H9 (cell line): ENCODE data around the gene RAD51D. TPM values are rescaled to one million over a fixed set of nuclear protein-coding genes. Genes with fewer than 3 reads are reported as not detected.

Experiments used
- DNase-seq: peaks from one replicate; pipeline ENCODE4 v3.0.0-alpha.2; 2017
- H2AFZ ChIP-seq: one replicate; pipeline ENCODE4 v1.6.1; 2013; ENCODE audit warnings: mild to moderate bottlenecking, low read length, control low read depth, moderate library complexity
- H2AK5ac ChIP-seq: 2 replicates; pipeline ENCODE4 v1.6.1; 2013; ENCODE audit warnings: low read length, control low read depth, mixed read lengths; ENCODE audit not compliant: insufficient read length
- H2BK120ac ChIP-seq: one replicate; pipeline ENCODE4 v1.6.1; 2013; ENCODE audit warnings: low read depth, mild to moderate bottlenecking, low read length, control low read depth, inconsistent platforms; ENCODE audit not compliant: poor library complexity, severe bottlenecking
- H2BK12ac ChIP-seq: 2 replicates; pipeline ENCODE4 v1.6.1; 2013; ENCODE audit warnings: low read length, control low read depth, mixed read lengths, low read depth; ENCODE audit not compliant: insufficient read length
- H2BK15ac ChIP-seq: 2 replicates; pipeline ENCODE4 v1.6.1; 2013; ENCODE audit warnings: low read depth, low read length, control low read depth
- H2BK20ac ChIP-seq: one replicate; pipeline ENCODE4 v1.6.1; 2013; ENCODE audit warnings: low read depth, mild to moderate bottlenecking, low read length, control low read depth, inconsistent platforms; ENCODE audit not compliant: poor library complexity, severe bottlenecking
- H2BK5ac ChIP-seq: 2 replicates; pipeline ENCODE4 v1.6.1; 2013; ENCODE audit warnings: low read length, control low read depth, mixed read lengths; ENCODE audit not compliant: insufficient read length
- H3K14ac ChIP-seq: 2 replicates; pipeline ENCODE4 v1.6.1; 2013; ENCODE audit warnings: low read length, control low read depth; ENCODE audit not compliant: insufficient read depth
- H3K18ac ChIP-seq: 2 replicates; pipeline ENCODE4 v1.6.1; 2013; ENCODE audit warnings: low read depth, mild to moderate bottlenecking, mixed read lengths, low read length, control low read depth; ENCODE audit not compliant: insufficient read length
- H3K23ac ChIP-seq: 2 replicates; pipeline ENCODE4 v1.6.1; 2013; ENCODE audit warnings: low read length, control low read depth, mixed read lengths, low read depth; ENCODE audit not compliant: insufficient read length
- H3K23me2 ChIP-seq: 2 replicates; pipeline ENCODE4 v1.6.1; 2013; ENCODE audit warnings: low read depth, mild to moderate bottlenecking, mixed read lengths, low read length, control low read depth; ENCODE audit not compliant: insufficient read length, poor library complexity, severe bottlenecking
- H3K27ac ChIP-seq: 2 replicates; pipeline ENCODE4 v1.5.1; 2013; ENCODE audit warnings: low read length, control low read depth, mixed read lengths, low read depth; ENCODE audit not compliant: insufficient read length
- H3K27me3 ChIP-seq: 2 replicates; pipeline ENCODE4 v1.6.1; 2013; ENCODE audit warnings: low read length, control low read depth, inconsistent platforms; ENCODE audit not compliant: insufficient read depth
- H3K4ac ChIP-seq: 2 replicates; pipeline ENCODE4 v1.6.1; 2013; ENCODE audit warnings: low read depth, mild to moderate bottlenecking, control low read depth, inconsistent platforms, low read length, moderate library complexity
- H3K4me1 ChIP-seq: 2 replicates; pipeline ENCODE4 v1.6.1; 2013; ENCODE audit warnings: low read length, control low read depth, inconsistent platforms; ENCODE audit not compliant: insufficient read depth
- H3K4me2 ChIP-seq: 2 replicates; pipeline ENCODE4 v1.6.1; 2013; ENCODE audit warnings: low read length, control low read depth, mixed read lengths; ENCODE audit not compliant: insufficient read length, insufficient read depth
- H3K56ac ChIP-seq: 2 replicates; pipeline ENCODE4 v1.6.1; 2013; ENCODE audit warnings: low read depth, mild to moderate bottlenecking, mixed read lengths, low read length, control low read depth; ENCODE audit not compliant: insufficient read length
- H3K79me1 ChIP-seq: 2 replicates; pipeline ENCODE4 v1.6.1; 2013; ENCODE audit warnings: low read depth, mild to moderate bottlenecking, moderate library complexity, low read length, control low read depth, inconsistent platforms; ENCODE audit not compliant: insufficient read depth, poor library complexity, severe bottlenecking
- H3K79me2 ChIP-seq: 2 replicates; pipeline ENCODE4 v1.6.1; 2013; ENCODE audit warnings: low read length, control low read depth, inconsistent platforms; ENCODE audit not compliant: insufficient read depth
- H3K9ac ChIP-seq: 2 replicates; pipeline ENCODE4 v1.6.1; 2013; ENCODE audit warnings: low read length, control low read depth, mixed read lengths; ENCODE audit not compliant: insufficient read length; ENCODE audit errors: extremely low read depth
- H3K9me3 ChIP-seq: one replicate; pipeline ENCODE4 v1.6.1; 2013; ENCODE audit warnings: low read depth, low read length, inconsistent platforms; ENCODE audit not compliant: control insufficient read depth
- H3T11ph ChIP-seq: one replicate; pipeline ENCODE4 v1.6.1; 2013; ENCODE audit warnings: mild to moderate bottlenecking, low read length, control low read depth, inconsistent platforms
- H4K20me1 ChIP-seq: one replicate; pipeline ENCODE4 v1.6.1; 2013; ENCODE audit not compliant: control insufficient read depth, insufficient read length, insufficient read depth
- H4K5ac ChIP-seq: 2 replicates; pipeline ENCODE4 v1.6.1; 2013; ENCODE audit warnings: low read depth, mild to moderate bottlenecking, mixed read lengths, low read length, control low read depth; ENCODE audit not compliant: insufficient read length
- H4K8ac ChIP-seq: replicated peaks from 2 replicates; pipeline ENCODE4 v1.6.1; 2013; ENCODE audit warnings: low read length, control low read depth, mixed read lengths, low read depth; ENCODE audit not compliant: insufficient read length
- H4K91ac ChIP-seq: 2 replicates; pipeline ENCODE4 v1.6.1; 2013; ENCODE audit warnings: low read depth, mild to moderate bottlenecking, moderate library complexity, mixed read lengths, low read length, control low read depth; ENCODE audit not compliant: insufficient read length
- H3K27ac Mint-ChIP-seq, 3 experiments: 2 replicates in 2 of 3; 3 replicates in 1 of 3; pipeline ENCODE4 v1.8.0; 2020 to 2021; ENCODE audit warnings: mixed read lengths in 3 of 3, mild to moderate bottlenecking in 1 of 3, moderate library complexity in 1 of 3
- H3K27me3 Mint-ChIP-seq: 2 replicates; pipeline ENCODE4 v1.8.0; 2021; ENCODE audit warnings: low read depth, mild to moderate bottlenecking, moderate library complexity, mixed read lengths
- H3K36me3 Mint-ChIP-seq, 3 experiments: 2 replicates in 2 of 3; 3 replicates in 1 of 3; pipeline ENCODE4 v1.8.0; 2020 to 2021; ENCODE audit warnings: low read depth in 3 of 3, mixed read lengths in 3 of 3; ENCODE audit not compliant: insufficient read depth in 1 of 3
- H3K4me1 Mint-ChIP-seq, 2 experiments: 2 replicates each; pipeline ENCODE4 v1.8.0; 2020; ENCODE audit warnings: mixed read lengths in 2 of 2
- H3K4me3 Mint-ChIP-seq, 2 experiments: 2 replicates in 1 of 2; 3 replicates in 1 of 2; pipeline ENCODE4 v1.8.0; 2020 to 2021; ENCODE audit warnings: mild to moderate bottlenecking in 2 of 2, mixed read lengths in 2 of 2, moderate library complexity in 1 of 2
- H3K9me3 Mint-ChIP-seq, 2 experiments: 2 replicates in 1 of 2; 3 replicates in 1 of 2; pipeline ENCODE4 v1.8.0; 2020; ENCODE audit warnings: mild to moderate bottlenecking in 2 of 2, mixed read lengths in 2 of 2, moderate library complexity in 1 of 2
- whole genome bisulfite sequencing: extraction: QIAGEN DNeasy Blood & Tissue Kit; methylation state at CpG from one replicate; pipeline ENCODE4 v1.1.7; 2013; ENCODE audit warnings: missing lambda C conversion rate, low lambda C conversion rate, mixed read lengths; ENCODE audit not compliant: insufficient read length; ENCODE audit errors: extremely low coverage; 5-methylcytosine and 5-hydroxymethylcytosine counted together
- total RNA-seq: library from RNA; stranded (reverse); gene quantifications from 2 replicates; pipeline ENCODE4 v1.2.1, GENCODE V29; 2021
- TF ChIP-seq, protein P1 (sequence below): fragments of 200-600 bp; sonication (generic); conservative IDR thresholded peaks from 3 replicates; pipeline ENCODE4 v1.8.0; 2021; ENCODE audit warnings: antibody characterized with exemption, mild to moderate bottlenecking

Gene RAD51D
- total RNA-seq, 1 experiment from 2014 or later = 15.8 TPM

GRCh38 chr17:35155246-35155645 is 35.6 kb upstream of the RAD51D start:
- H3T11ph ChIP-seq = no peak overlapping the region
- no peaks in the 10 kb centered on the region for H3K23me2 ChIP-seq
- peaks cover 2% of the 10 kb centered on the region for H3K27me3 Mint-ChIP-seq
- H3K79me1 ChIP-seq = no peaks in the 10 kb centered on the region
- no peak overlapping the region for H2BK12ac ChIP-seq
- H3K18ac ChIP-seq = no peak overlapping the region
- H2AK5ac ChIP-seq = no peak overlapping the region
- no peaks in the 10 kb centered on the region for H3K27me3 ChIP-seq
- H3K79me2 ChIP-seq = no peaks in the 10 kb centered on the region
- WGBS = no CpG with 5 or more reads among the region's 7 CpGs
- H3K56ac ChIP-seq = no peak overlapping the region
- H3K9me3 ChIP-seq = no peaks in the 10 kb centered on the region
- TF ChIP-seq, protein P1, sequence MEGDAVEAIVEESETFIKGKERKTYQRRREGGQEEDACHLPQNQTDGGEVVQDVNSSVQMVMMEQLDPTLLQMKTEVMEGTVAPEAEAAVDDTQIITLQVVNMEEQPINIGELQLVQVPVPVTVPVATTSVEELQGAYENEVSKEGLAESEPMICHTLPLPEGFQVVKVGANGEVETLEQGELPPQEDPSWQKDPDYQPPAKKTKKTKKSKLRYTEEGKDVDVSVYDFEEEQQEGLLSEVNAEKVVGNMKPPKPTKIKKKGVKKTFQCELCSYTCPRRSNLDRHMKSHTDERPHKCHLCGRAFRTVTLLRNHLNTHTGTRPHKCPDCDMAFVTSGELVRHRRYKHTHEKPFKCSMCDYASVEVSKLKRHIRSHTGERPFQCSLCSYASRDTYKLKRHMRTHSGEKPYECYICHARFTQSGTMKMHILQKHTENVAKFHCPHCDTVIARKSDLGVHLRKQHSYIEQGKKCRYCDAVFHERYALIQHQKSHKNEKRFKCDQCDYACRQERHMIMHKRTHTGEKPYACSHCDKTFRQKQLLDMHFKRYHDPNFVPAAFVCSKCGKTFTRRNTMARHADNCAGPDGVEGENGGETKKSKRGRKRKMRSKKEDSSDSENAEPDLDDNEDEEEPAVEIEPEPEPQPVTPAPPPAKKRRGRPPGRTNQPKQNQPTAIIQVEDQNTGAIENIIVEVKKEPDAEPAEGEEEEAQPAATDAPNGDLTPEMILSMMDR = no peak
- H3K14ac ChIP-seq = no peak overlapping the region
- H3K4me1 ChIP-seq = no peaks in the 10 kb centered on the region; the same call in 1 of the 2 replicates
- no peak overlapping the region for H2BK5ac ChIP-seq
- no peak overlapping the region for H3K23ac ChIP-seq
- H2AFZ ChIP-seq = no peak overlapping the region
- DNase-seq = no peak
- no peak overlapping the region for H3K27ac ChIP-seq
- no peak overlapping the region for H4K5ac ChIP-seq
- no peak overlapping the region for H3K9ac ChIP-seq
- H3K4me3 Mint-ChIP-seq = no peak overlapping the region
- H2BK20ac ChIP-seq = no peak overlapping the region
- no peaks in the 10 kb centered on the region for H3K4me1 Mint-ChIP-seq
- H4K8ac ChIP-seq = no peak overlapping the region
- H4K20me1 ChIP-seq = no peaks in the 10 kb centered on the region
- no peaks in the 10 kb centered on the region for H3K36me3 Mint-ChIP-seq
- H3K4ac ChIP-seq = no peak overlapping the region
- H3K9me3 Mint-ChIP-seq = no peaks in the 10 kb centered on the region
- H3K27ac Mint-ChIP-seq = no peak overlapping the region
- no peak overlapping the region for H2BK120ac ChIP-seq
- no peak overlapping the region for H2BK15ac ChIP-seq
- H3K4me2 ChIP-seq = no peak overlapping the region
- no peak overlapping the region for H4K91ac ChIP-seq
